Osteoblast (primary cell): ENCODE measurements around the gene FIGNL2. TPM values are rescaled to one million over a fixed set of nuclear protein-coding genes. Genes with fewer than 3 reads are reported as not detected.
A peak's percentile ranks its signal among the peaks of the same experiment; 100 is the strongest.

Source experiments
- DNase-seq: peaks from one replicate; pipeline ENCODE4 v3.0.0; 2011; ENCODE audit warnings: low spot score, mixed read lengths; ENCODE audit not compliant: insufficient read length; ENCODE audit errors: missing footprints
- H2AFZ ChIP-seq: 2 replicates; pipeline ENCODE4 v1.6.0; 2011; ENCODE audit warnings: mild to moderate bottlenecking, low read length
- H3K27ac ChIP-seq: 2 replicates; pipeline ENCODE4 v1.5.1; 2011; ENCODE audit warnings: mild to moderate bottlenecking, low read depth, low read length, moderate library complexity
- H3K27me3 ChIP-seq: 2 replicates; pipeline ENCODE4 v1.6.0; 2012; ENCODE audit warnings: mild to moderate bottlenecking, control low read depth, inconsistent platforms, low read length, moderate library complexity; ENCODE audit not compliant: insufficient read depth
- H3K36me3 ChIP-seq: 2 replicates; pipeline ENCODE4 v1.5.1; 2011; ENCODE audit warnings: mild to moderate bottlenecking, low read length, control low read depth, moderate library complexity; ENCODE audit not compliant: insufficient read depth
- H3K4me1 ChIP-seq: 2 replicates; pipeline ENCODE4 v1.5.1; 2011; ENCODE audit warnings: mild to moderate bottlenecking, low read length, control low read depth, moderate library complexity; ENCODE audit not compliant: insufficient read depth
- H3K4me2 ChIP-seq: 2 replicates; pipeline ENCODE4 v1.6.0; 2011; ENCODE audit warnings: mild to moderate bottlenecking, low read length; ENCODE audit not compliant: insufficient read depth
- H3K4me3 ChIP-seq: fragments of 200-600 bp; sonication (generic); 3 replicates; pipeline ENCODE4 v1.5.1; 2012; ENCODE audit warnings: mild to moderate bottlenecking, low read length, inconsistent platforms; ENCODE audit not compliant: insufficient read depth
- H3K79me2 ChIP-seq: 2 replicates; pipeline ENCODE4 v1.6.0; 2012; ENCODE audit warnings: mild to moderate bottlenecking, low read length, control low read depth, inconsistent platforms; ENCODE audit not compliant: insufficient read depth
- H3K9me3 ChIP-seq: 2 replicates; pipeline ENCODE4 v1.5.1; 2011; ENCODE audit warnings: low read depth, low read length, control low read depth
- H4K20me1 ChIP-seq: 2 replicates; pipeline ENCODE4 v1.6.0; 2012; ENCODE audit warnings: mild to moderate bottlenecking, low read length, control low read depth; ENCODE audit not compliant: insufficient read depth
- total RNA-seq: library from RNA; depleted of rRNA; stranded (reverse); fragments of >200 nt; gene quantifications from 2 replicates; pipeline ENCODE4 v1.2.3, GENCODE V29; 2012
- TF ChIP-seq, protein P1 (sequence below): IDR thresholded peaks from 2 replicates; pipeline ENCODE4 v1.5.1; 2011; ENCODE audit warnings: mild to moderate bottlenecking, low read depth, low read length, moderate library complexity; ENCODE audit errors: extremely low read depth

FIGNL2 gene
- total RNA-seq, 1 donor = 0.36 TPM

DNA sequence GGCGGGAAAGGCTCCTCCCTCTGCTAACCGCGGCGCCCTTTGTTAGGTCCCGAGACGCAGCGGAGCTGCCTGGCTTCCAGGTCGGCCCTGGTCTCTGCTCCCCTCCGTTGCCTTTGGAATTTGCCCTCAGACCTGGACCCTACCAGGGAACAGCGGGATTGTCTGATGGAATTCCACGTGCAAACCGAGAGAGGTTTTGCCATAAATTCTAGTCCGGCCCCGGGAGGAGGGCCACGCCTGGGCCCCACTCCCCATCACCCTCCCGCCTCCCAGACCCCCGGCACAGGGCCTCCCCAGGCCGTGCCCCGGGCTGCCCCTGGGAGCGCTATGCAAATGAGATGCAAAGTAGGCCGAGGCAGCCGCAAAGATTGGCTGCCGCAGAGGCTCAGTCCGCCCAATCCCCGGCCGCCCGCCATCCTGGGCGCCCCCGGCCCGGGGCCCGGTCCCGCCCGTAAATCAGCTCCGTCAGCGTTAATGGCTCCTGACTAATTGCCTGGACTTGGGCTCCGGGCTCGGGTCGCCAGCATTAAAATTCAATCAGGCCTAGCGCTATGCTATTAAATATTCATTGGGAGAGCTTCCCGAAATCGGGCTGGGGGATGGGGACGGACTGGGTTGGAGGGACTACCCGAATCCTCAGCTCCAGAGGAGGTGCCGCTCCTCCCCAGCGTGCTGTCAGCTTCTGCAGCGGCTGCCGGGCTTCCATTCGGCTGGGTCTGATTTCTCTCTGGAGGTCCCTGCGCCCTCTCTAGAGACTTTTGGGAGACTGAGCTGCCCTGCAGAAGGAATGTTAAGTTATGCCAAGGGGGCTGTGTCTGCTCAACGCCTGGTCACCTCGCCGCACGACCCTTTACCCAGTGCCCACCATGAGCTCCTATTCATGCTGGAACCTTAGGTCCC is 15.7 kb upstream of the FIGNL2 start:
- Histone ChIP-seq H3K4me1 (peaks cover 12% of the 10 kb centered on the region), H2AFZ (peak overlapping the region; percentile 81), H3K36me3 (no peaks in the 10 kb centered on the region)

DNA sequence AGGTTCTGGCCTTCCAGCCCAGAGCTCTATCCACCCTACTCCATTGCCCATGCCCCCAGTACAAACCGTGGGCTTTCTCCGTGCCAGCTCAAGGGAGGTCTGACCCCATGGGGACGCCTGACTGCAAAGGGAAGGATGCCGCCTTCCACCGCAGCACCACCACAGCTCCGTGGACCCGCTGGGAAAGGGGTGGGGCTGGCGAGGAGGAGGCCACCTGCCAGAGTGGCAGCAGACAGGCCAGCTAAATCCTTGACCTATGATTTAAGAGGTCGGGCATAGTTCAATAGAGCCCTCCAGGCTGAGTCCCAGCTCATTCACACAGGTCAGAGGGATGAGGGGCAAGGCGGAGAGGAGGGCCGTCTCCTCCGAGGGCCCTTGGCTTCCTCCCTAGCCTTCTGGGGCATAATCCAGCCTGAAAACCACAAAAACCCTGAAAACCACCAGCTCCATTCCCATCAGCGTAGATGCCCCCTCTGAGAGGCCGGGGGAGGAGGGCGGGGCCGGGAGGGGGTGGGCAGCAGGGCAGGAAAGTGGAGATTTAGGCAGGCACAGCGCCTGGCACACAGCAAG is 14.9 kb upstream of the FIGNL2 start:
- TF ChIP-seq, protein P1, sequence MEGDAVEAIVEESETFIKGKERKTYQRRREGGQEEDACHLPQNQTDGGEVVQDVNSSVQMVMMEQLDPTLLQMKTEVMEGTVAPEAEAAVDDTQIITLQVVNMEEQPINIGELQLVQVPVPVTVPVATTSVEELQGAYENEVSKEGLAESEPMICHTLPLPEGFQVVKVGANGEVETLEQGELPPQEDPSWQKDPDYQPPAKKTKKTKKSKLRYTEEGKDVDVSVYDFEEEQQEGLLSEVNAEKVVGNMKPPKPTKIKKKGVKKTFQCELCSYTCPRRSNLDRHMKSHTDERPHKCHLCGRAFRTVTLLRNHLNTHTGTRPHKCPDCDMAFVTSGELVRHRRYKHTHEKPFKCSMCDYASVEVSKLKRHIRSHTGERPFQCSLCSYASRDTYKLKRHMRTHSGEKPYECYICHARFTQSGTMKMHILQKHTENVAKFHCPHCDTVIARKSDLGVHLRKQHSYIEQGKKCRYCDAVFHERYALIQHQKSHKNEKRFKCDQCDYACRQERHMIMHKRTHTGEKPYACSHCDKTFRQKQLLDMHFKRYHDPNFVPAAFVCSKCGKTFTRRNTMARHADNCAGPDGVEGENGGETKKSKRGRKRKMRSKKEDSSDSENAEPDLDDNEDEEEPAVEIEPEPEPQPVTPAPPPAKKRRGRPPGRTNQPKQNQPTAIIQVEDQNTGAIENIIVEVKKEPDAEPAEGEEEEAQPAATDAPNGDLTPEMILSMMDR = no peak
- H2AFZ ChIP-seq = no peak overlapping the region
- H3K79me2 ChIP-seq = no peaks in the 10 kb centered on the region

More for the DNA sequence above, 15.7 kb upstream of the FIGNL2 start:
- Histone ChIP-seq H3K9me3 (no peaks in the 10 kb centered on the region), H3K79me2 (no peaks in the 10 kb centered on the region), H3K4me3 (peak overlapping the region; percentile 69), H3K4me2 (peak overlapping the region; percentile 85), H3K27ac (no peak overlapping the region), H3K27me3 (peaks cover 17% of the 10 kb centered on the region), H4K20me1 (no peaks in the 10 kb centered on the region)
- TF ChIP-seq, protein P1 = no peak
- peak; percentile 93 for DNase-seq

DNA sequence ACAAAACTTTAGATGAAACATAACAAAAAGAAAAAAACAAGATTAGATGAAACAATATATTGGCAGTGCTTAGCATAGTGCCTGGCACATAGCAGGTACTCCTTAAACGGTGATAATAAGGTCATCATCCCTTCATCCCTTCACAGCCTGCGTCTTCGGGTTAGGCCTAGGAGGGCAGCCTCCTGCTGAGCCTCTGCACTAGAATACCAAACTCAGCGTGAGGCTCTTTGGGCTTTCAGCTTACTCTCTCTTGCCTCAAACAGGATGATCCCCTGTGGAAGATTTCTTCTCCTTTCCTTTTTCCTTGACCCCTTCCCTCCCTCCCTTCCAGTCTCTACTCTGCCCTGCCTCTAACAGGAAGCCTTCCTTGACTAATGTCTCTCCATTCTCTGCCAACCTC is 14.4 kb upstream of the FIGNL2 start:
- no peak overlapping the region for H3K27ac ChIP-seq
- no peaks in the 10 kb centered on the region for H3K36me3 ChIP-seq
- H4K20me1 ChIP-seq = no peaks in the 10 kb centered on the region
- no peaks in the 10 kb centered on the region for H3K79me2 ChIP-seq
- peaks cover 12% of the 10 kb centered on the region for H3K4me1 ChIP-seq
- DNase-seq = no peak
- TF ChIP-seq, protein P1 = no peak
- H3K9me3 ChIP-seq = no peaks in the 10 kb centered on the region
- no peak overlapping the region for H2AFZ ChIP-seq
- no peak overlapping the region for H3K4me3 ChIP-seq
- H3K4me2 ChIP-seq = no peak overlapping the region
- peaks cover 14% of the 10 kb centered on the region for H3K27me3 ChIP-seq

More for the DNA sequence above, 14.9 kb upstream of the FIGNL2 start:
- H3K4me3 ChIP-seq = peak overlapping the region; percentile 69
- no peak overlapping the region for H3K27ac ChIP-seq
- DNase-seq = peak; percentile 71
- no peaks in the 10 kb centered on the region for H3K36me3 ChIP-seq
- no peaks in the 10 kb centered on the region for H3K9me3 ChIP-seq
- H3K4me1 ChIP-seq = peaks cover 12% of the 10 kb centered on the region
- peak overlapping the region; percentile 85 for H3K4me2 ChIP-seq
- H3K27me3 ChIP-seq = peaks cover 14% of the 10 kb centered on the region
- no peaks in the 10 kb centered on the region for H4K20me1 ChIP-seq

- peak; percentile 57 for DNase-seq
- Histone ChIP-seq H3K27ac (no peak overlapping the region), H3K79me2 (no peaks in the 10 kb centered on the region), H2AFZ (no peak overlapping the region), H3K36me3 (no peaks in the 10 kb centered on the region), H3K4me2 (no peak overlapping the region), H3K4me1 (peaks cover 17% of the 10 kb centered on the region), H3K27me3 (peaks cover 14% of the 10 kb centered on the region), H3K9me3 (no peaks in the 10 kb centered on the region), H3K4me3 (no peak overlapping the region), H4K20me1 (no peaks in the 10 kb centered on the region)
- TF ChIP-seq, protein P1 = no peak
Measured at GRCh38 chr12:51860986-51861385, 12.5 kb upstream of the FIGNL2 start.
